Stromal cell of bone marrow (primary cell): ENCODE results near the gene ACTR5.
"Not testable (repeated sequence)": the region's sequence is repeated elsewhere in the genome, so short reads cannot be mapped to it uniquely, and the experiment has no call there.

Source experiments
- DNase-seq: peaks from one replicate; pipeline ENCODE4 v3.0.0-alpha.2; 2012; ENCODE audit warnings: low read depth

The ACTR5 gene

DNA sequence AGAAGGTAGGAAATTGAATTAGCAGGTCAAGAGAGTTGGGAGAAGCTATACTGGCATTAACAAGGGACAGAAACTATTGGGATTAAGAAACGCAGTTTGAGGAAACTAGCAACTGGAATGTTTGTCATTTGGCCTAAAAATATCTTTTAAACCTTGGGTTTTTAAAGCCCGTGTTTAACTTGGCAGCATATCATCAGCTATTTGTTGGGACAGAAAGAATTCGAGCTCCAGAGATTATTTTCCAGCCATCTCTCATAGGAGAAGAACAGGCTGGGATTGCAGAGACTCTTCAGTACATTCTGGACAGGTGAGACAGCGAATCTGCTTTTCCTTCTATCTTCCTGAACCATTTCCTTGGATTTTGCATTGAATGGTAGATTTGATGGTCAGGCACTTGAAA, 17.8 kb downstream of the ACTR5 start:
- DNase-seq, result peak; percentile 20

DNA sequence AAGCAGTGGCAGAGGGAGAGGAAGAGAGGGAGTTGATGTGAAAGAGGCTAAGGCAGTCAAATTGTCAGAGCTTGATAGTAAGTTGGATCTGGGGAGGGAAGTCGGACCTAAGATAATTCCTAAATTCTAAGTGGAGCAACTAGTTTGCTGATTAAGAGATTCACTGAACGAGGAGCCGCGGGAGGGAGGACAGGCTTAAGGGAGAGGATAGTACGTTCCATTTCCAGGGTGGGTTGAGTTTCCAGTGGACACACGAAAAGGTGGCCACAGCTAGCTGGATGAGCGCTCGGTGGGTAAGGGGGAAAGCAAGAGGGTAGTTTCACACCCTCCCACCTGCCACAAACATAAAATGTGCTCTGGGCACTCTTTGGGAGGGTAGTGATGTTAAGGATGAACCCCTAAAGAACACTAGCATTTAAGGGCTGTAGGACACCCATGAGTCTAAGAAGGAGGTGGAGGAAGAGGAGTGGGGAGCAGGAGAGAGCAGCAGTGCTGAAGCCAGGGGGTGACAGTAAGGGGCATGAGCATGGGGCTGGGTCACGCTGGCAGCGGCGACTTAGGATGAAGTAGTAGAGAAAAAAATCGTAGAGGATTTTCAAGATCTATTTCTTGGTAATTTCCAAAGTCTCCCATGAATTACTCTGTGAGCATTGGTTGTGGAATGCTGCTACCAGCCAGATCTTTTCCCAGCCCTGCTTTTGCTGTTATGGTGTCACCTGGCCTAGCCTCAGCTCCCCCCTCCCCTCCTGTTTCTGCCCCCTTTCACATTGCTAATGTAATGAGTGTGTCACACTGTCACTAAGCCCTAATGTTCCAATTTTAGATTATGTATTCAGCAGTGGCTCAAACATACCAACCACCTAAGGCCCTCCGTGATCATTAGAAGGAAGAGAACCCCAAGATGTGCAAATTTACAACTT, 21.4 kb downstream of the ACTR5 start:
- no peak for DNase-seq

DNA sequence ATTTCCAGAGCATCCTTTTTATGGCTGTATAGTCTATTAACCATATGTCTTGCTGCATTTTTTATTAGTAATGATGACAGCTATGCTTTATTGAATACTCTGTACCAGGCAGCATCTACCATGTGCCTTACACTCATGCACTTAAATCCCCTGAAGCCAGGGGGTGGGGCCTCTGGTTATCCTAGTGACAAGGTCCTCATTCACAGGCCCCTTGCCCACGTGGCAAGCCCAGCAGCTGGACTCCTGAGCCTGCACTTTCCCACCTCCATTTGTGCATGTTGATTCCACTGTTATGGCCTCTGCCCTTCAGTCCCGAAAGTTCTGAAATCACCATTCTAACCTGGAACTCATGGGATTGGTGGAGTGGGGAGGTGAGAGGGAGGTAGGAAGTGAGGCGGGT, 22.3 kb downstream of the ACTR5 start:
- DNase-seq, result no peak

DNA sequence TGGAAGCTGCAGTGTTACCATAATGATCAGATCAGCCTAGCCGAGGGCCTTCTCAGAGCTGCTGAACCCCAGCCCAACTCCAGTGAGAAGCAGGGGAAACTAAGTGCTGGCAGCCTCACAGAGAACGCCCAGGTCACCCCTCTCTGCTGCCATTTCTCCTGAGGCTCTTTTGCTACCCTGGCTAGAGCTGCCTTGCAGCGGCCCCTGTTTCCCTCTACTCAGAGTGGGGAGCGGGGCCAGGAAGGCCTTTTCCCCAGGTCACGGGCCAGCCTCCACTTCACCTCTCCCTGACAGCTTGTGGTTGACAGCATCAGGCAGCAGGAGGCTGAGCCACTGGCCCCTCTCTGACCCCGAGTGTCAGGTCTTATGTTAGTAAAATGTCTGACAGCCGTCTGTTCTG, 22.7 kb downstream of the ACTR5 start:
- DNase-seq, result no peak

DNA sequence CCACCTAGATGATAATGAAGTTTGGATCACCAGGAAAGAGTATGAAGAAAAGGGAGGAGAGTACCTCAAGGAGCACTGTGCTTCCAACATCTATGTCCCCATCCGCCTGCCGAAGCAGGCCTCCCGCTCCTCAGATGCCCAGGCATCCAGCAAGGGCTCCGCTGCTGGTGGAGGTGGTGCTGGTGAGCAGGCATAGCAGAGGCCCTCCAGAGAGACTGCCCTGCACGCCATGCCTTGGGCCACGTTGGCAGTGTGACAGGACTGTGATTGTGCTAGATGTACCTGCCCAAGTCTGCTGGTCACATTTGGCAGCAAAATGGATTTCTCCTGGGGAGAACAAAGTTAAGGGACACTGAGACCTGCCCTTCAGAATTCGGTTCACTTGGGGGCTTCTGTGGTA, 23.4 kb downstream of the ACTR5 start:
- DNase-seq, result no peak

DNA sequence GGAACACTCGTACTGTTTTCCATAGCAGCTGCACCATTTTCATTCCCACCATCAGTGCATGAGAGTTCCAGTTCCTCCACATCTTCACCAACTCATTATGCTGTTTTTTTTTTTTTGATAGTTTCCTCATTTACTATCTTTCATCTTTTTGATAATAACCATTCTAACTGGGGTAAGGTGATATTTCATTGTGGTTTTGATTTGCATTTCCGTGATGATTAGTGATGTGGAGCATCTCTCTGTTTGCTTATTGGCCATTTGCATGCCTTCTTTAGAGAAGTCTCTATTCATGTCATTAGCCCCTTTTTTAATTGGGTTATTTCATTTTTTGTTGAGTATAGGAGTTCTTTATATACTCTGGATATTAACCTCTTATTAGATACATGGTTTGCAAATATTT, 25.9 kb downstream of the ACTR5 start:
- DNase-seq, result no peak

DNA sequence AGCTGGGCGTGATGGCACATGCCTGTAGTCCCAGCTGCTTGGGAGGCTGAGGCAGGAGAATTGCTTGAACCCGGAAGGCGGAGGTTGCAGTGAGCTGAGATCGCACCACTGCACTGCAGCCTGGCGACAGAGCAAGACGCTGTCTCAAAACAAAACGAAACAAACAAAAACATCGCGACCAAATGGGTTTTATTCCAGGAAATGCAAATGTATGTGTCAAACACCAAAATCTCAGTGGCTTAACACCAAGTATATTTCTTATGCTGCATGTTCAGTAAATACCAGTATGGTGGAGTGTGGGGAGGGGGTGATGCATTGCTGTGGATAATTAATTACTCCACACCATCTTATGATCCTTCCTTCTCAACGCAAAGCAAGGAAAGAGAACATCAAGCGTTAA, 28.1 kb downstream of the ACTR5 start:
- DNase-seq, result no peak

DNA sequence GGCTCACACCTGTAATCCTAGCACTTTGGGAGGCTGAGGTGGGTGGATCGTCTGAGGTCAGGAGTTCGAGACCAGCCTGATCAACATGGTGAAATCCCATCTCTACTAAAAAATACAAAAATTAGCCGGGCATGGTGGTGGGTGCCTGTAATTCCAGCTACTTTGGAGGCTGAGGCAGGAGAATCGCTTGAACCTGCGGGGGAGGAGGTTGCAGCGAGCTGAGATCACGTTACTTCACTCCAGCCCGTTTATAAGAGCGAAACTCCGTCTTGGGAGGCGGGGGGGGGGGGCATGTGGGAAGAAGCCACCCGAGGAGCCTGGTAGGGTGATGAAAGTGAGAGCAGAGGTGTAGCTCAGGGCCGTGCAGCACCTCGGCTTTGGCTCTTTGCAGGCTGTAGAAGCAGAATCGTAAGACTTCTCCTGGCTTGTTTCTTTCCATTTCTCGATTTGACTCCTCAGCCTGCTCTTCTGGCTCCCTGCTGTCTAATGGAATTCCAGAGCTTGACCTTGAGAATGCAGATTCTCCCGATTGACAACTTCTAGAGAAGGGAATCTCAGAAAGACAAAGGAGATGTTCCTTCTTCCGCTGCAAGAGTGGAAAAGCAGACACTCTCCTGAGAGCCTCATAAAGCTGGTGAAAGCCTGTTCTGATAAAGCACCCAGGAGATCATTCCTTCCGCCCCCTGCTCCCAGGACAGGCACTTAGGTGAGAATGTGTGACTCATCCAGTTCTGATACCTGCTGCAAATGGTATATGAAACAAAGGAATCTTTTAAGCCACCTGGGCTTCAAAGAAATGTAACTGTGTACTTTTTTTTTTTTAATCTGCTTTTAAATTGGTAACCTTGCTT, 31.2 kb downstream of the ACTR5 start:
- no peak for DNase-seq

DNA sequence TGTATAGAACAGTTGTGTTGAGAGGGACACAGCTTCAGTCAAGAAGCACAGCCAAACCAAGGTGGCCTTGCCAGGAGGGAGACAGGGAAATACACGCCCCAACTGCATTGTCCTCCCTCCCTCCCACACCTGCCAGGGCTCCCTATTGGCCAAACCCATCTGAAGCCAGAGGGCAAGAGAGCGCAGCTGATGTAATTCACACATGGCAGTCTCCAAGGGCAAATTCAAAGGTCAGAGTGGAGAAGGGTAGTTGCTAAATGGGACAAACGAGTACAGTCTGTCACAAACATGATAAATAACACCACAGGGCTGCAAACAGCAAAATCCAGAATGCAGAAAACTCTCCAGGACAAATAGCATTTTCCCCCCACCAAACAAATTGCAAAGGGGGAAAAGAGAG, 34.0 kb downstream of the ACTR5 start:
- no peak for DNase-seq

DNA sequence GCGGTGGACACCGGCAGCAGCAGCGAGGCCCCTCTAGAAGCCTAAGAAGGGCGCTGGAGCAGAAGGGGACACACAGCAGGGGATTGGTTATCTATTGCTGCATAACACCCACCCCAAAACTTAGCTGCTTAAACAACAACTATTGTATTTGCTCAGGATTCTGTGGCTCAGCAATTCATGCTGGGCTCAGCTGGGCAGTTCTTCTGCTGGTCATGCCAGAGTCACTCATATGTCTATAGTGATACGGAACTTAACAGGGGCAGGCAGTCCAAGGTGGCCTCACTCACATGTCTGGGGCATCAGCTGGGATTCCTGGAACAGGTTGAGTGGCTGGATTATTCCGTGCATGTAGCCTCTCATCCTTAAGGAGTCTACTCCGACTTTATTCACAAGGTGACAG, 39.6 kb downstream of the ACTR5 start:
- DNase-seq, result no peak

DNA sequence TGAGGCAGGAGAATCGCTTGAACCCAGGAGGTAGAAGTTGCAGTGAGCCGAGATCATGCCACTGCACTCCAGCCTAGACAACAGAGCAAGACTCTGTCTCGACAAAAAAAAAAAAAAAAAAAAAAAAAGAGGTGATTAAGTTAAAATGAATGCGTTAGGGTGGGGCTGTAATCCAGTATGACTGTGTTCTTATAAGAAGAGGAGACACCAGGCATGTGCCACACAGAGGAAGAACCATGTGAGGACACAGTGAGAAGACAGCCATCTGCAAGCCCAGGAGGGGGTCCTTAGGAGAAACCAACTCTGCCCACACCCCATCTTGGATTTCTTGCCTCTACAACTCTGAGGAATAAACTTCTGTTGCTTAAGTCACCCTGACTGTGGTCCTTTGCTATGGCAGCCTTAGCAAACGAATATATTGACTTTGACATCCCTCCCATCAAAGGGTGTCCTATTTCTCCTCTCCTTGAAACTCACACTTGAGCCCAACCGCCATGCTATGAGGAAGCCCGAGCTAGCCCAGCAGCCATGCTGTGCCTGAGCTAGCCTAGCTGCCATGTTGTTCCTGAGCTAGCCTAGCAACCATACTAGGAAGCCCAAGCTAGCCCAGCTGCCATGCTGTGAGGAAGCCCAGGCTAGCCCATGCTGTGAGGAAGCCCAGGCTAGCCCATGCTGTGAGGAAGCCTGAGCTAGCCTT, 41.4 kb downstream of the ACTR5 start:
- peak; percentile 13 for DNase-seq

DNA sequence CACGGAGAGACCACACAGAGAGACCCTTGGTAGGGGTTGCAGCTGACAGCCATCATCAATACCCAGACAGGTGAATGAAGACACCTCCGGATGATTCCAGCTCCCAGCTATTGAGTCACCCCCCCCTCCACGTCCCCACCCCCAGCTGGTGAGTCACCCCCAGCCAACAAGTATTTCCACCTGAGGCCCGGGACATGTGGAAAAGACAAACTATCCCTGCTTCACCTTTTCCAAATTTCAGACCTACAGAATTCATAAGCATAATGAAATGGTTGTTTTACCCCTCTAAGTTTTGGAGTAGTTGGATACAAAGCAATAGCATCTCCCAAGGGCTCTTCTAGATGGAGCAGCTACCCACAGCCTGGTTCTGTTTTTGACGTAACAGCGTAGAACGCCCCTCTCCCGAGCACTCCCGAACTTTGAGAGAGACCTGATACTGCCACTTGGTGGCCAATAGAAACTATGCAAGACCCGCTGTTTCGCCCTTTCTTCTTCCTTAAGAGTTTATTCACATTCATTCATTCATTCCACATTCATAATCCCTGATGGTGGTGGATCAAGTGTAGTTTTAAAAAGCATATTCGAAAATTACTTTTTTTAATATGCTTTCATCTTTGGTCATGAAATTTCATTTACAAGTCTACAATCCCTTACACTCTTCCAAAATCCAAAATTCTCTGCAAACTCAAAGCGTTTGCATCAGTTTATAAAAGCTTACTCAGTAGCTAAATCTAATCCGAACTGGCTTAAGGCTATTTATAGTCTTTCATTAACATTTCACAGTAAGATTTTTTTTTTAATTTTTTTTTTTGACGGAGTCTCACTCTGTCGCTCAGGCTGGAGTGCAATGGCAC, 42.2 kb downstream of the ACTR5 start:
- peak; percentile 6 for DNase-seq

DNA sequence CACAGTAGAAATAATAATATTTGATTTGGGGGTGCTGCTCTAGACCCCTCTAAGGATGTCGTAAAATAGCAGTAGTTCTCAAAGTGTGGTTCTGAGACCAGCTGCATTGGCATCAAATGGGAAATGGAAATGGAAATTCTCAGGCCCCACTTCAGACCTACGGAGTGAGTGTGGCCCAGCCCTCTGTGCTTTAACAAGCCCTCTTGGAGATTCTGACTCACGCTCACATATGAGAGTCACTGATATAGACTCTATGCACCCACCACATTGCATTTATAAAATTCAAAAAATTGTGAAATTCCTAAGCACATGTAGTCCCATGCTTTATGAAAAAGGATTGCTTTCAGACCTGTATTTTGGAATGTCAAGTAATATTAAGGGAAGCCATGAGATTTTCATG, 43.0 kb downstream of the ACTR5 start:
- DNase-seq, result no peak

DNA sequence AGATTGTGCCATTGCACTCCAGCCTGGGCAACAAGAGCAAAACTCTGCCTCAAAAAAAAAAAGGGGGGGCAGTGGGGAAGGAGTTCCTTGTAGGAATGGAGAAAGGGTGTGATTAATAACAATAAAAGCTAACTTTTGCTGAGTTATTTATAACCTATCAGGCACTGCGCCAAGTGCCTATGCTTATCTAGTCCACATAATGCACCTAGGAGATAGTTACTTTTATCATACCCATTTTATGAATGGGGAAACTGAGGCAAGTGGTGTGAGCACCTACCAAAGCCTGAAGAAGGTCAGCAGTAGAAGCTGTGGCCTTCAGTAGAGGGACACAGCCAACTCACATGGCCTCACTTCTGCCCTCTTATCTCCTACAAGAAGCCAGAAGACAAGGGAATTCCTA, 43.7 kb downstream of the ACTR5 start:
- DNase-seq, result no peak

DNA sequence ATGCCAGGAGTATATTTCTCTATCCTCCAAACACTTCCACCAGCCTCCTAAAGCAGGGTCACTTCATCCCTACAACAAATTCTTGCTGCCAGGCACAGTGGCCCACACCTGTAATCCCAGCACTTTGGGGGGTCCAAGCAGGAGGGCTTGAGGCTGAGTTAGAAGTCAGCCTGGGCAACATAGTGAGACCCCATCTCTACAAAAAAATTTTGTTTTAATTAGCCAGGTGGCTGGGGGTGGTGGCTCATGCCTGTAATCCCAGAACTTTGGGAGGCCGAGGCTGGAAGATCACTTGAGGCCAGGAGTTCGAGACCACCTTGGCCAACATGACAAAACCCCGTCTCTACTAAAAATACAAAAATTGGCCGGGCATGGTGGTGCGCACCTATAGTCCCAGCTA, 45.8 kb downstream of the ACTR5 start:
- DNase-seq, result not testable (repeated sequence)

DNA sequence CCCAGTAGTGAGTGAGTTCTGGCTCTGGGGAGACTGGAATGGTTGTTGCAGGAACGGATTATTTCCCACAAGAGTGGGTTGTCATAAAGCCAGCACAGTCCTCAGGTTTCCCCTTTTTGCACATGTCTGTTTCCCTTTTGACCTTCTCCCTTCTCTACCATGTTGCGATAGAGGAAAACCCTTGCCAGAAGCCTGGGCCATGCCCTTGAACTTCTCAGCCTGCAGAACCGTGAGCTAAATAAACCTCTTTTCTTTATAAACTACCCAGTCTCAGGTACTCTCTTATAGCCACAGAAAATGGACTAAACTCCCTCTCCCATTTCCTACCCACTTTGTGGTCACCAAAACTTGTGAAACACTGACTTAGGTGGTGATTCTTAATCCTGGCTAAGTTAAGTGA, 50.0 kb downstream of the ACTR5 start:
- DNase-seq, result no peak

DNA sequence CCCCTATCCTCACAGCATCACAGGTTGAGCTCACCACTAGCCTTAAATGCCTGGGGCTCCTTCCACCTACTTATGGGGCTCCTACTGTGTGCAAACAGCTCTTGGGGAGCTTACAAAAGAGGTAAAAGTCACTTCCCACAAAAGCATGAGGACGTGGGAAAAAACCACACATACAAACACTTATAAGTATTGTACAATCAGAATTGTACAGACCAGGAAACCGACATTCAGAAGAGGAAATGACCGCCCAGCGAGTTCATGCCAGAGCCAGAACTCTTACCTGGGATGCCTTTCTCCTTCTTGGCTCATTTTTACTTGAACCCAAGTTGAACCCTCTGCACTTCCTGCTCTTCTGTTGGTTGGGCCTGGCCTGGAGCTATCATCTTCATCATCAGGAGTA, 50.9 kb downstream of the ACTR5 start:
- DNase-seq, result no peak

DNA sequence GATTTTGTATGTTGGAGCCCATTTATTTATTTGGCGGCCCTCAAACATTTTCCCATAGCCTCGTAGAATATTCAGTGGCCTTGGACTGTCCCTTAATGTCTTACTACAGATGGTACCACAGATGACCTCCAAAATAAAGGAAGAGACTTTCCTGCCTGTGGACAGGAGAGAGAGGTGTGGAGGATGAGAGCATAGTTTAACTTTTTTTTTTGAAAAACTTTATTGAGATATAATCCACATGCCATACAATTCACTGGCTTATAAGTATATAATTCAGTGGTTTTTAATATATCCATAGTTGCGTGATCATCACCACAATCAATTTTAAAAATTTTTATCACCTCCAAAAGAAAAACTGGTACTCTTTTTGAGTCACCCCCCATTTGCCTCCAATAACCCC, 52.6 kb downstream of the ACTR5 start:
- DNase-seq, result no peak

DNA sequence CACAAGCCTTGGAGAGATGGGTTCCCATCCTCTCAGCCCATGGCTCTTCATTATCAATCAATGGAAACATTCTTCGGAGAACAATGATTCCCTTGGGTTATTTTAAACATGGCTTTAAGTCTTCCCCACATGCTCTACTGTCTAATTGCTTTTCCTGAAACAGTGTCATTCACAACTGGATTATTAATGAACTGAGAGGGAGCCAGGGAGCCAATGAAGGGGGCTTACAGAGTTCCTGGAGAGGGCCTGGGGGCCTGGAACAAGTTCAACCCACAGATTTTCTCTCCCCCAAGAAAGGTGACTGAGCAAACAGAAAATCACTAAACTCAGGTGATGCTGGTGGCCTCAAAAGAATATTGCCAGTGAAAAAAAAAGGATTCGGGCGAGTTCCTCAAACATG, 56.0 kb downstream of the ACTR5 start:
- DNase-seq, result no peak

DNA sequence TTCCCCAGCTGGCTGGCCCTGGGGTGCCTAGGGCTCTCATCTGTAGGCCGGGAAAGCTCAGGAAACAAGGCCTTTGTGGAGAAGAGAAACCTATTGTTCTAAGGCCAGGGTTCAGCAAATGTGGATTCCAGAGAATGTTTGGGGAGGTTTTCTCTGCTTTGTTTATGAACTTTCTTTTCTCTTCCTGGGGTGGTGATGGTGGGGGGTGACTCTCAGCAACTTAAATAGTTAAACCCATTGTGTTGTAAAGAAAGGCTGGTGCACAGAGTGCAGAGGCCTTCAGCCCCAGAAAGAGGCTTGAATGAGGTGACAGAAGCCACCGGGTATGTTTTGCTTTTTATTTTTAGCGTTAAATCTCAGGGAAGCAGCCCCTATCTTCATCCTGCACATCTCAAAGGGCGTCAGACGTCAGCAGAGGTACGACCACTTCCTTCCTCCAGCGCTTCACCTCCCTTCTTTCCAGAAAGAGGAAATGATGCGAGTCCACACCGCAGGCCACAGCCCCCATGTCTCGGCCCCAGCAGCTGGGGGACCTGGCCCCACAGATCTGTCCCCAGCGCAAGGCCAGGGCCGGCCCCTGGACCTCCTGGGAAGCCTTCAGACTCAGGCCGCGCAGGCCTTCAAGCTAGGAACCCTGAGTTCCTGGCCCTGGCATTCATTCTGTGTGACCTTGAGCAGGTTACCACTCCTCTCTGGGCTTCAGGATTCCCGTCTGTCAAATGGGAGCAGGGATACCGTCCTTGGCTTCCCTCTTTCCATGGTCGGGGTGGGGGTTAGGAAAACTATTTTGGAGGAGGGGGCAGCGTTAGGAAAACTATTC, 56.6 kb downstream of the ACTR5 start:
- no peak for DNase-seq

DNA sequence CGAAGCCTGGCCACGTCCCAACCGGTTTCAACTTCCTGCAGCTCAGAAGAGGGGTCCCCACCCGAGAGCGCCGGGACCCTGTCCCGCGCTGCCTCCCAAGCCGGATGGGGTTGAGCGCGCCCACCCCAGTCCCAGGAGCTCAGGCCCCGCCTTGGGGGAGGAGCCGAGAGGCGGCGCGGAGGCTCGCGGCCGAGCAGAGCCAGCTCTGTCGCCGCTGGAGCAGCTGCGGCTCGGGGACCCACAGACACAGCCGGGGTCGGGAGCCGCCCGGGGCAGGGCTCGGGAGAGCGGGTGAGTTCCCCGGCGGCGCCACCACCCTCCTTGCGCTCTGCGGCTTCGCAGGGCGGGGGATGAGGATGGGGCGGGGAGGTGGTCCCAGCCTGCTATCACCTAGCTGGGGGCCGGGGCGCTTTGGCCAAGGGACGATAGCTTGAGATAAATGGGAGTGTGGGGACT, 57.3 kb downstream of the ACTR5 start, which contains the start of gene PPP1R16B:
PPP1R16B (plus strand) TSS at position 196 of the 456 bp plus-strand sequence. CDS start 30,229 bp downstream, outside the sequence.
- DNase-seq, result no peak
